ENCODE data around the gene WNT2B. TPM values are rescaled to one million over a fixed set of nuclear protein-coding genes. Genes with fewer than 3 reads are reported as not detected.

Gene WNT2B
- total RNA-seq, 2 donors from 2014 or later = 3.2 to 19.7 TPM

DNA sequence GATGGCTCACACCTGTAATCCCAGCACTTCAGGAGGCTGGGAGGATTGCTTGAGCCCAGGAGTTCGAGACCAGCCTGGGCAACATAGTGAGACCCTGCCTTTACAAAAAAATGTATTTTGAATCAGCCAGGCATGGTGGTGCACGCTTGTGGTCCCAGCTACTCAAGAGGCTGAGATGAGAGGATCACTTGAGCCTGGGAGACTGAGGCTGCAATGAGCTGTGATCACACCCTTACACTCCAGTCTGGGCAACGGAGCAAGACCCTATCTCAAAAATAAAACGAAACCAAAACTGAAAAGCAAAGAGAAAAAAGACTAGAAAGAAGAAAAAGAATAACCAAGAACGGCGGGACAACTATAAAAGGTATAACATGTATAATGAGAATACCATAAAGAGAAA is 15.4 kb upstream of the WNT2B start:
- Histone ChIP-seq H3K27ac (no peak overlapping the region), H3K4me3 (no peak overlapping the region), H3K4me1 (replicated peaks) (no peaks in the 10 kb centered on the region), H3K36me3 (no peaks in the 10 kb centered on the region), H3K27me3 (replicated peaks; ENCODE audit: insufficient read depth) (no peaks in the 10 kb centered on the region), H3K9me3 (no peaks in the 10 kb centered on the region)
- DNase-seq (ENCODE audit: low spot score) = no peak
- no peak for TF ChIP-seq POLR2A (IDR thresholded peaks at IDR 0.05)
- no peak for TF ChIP-seq POLR2AphosphoS5 (IDR thresholded peaks at IDR 0.05)
- TF ChIP-seq, protein P1, sequence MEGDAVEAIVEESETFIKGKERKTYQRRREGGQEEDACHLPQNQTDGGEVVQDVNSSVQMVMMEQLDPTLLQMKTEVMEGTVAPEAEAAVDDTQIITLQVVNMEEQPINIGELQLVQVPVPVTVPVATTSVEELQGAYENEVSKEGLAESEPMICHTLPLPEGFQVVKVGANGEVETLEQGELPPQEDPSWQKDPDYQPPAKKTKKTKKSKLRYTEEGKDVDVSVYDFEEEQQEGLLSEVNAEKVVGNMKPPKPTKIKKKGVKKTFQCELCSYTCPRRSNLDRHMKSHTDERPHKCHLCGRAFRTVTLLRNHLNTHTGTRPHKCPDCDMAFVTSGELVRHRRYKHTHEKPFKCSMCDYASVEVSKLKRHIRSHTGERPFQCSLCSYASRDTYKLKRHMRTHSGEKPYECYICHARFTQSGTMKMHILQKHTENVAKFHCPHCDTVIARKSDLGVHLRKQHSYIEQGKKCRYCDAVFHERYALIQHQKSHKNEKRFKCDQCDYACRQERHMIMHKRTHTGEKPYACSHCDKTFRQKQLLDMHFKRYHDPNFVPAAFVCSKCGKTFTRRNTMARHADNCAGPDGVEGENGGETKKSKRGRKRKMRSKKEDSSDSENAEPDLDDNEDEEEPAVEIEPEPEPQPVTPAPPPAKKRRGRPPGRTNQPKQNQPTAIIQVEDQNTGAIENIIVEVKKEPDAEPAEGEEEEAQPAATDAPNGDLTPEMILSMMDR (IDR thresholded peaks at IDR 0.05) = no peak
- intact Hi-C loops (cut with DNase I) = no loop called here
- 86% methylated on average over 6 of the region's 6 CpGs for WGBS

DNA sequence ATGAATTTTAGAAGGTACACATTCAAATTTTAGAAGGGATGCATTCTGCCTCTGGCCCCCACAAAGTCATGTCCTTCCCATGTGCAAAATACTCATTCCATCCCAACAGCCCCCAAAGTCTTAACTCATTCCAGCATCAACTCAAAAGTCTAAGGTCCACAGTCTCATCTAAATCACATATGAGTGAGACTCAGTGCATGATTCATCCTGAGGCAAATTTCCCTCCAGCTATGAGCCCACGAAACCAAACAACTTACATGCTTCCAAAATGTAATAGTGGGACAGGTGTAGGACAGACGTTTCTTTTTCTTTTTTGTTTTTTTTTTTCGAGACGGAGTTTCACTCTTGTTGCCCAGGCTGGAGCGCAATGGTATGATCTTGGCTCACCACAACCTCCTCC is 12.5 kb upstream of the WNT2B start:
- no peak overlapping the region for H3K4me3 ChIP-seq
- DNase-seq (ENCODE audit: low spot score) = no peak
- intact Hi-C loops (cut with DNase I) = no loop called here
- no peaks in the 10 kb centered on the region for H3K36me3 ChIP-seq
- H3K27ac ChIP-seq = no peak overlapping the region
- H3K27me3 ChIP-seq (replicated peaks; ENCODE audit: insufficient read depth) = no peaks in the 10 kb centered on the region
- TF ChIP-seq, protein P1 (IDR thresholded peaks at IDR 0.05) = no peak
- no peak for TF ChIP-seq POLR2A (IDR thresholded peaks at IDR 0.05)
- no peak for TF ChIP-seq POLR2AphosphoS5 (IDR thresholded peaks at IDR 0.05)
- 76% methylated on average over 5 of the region's 5 CpGs for WGBS
- H3K4me1 ChIP-seq (replicated peaks) = no peaks in the 10 kb centered on the region
- H3K9me3 ChIP-seq = no peaks in the 10 kb centered on the region

DNA sequence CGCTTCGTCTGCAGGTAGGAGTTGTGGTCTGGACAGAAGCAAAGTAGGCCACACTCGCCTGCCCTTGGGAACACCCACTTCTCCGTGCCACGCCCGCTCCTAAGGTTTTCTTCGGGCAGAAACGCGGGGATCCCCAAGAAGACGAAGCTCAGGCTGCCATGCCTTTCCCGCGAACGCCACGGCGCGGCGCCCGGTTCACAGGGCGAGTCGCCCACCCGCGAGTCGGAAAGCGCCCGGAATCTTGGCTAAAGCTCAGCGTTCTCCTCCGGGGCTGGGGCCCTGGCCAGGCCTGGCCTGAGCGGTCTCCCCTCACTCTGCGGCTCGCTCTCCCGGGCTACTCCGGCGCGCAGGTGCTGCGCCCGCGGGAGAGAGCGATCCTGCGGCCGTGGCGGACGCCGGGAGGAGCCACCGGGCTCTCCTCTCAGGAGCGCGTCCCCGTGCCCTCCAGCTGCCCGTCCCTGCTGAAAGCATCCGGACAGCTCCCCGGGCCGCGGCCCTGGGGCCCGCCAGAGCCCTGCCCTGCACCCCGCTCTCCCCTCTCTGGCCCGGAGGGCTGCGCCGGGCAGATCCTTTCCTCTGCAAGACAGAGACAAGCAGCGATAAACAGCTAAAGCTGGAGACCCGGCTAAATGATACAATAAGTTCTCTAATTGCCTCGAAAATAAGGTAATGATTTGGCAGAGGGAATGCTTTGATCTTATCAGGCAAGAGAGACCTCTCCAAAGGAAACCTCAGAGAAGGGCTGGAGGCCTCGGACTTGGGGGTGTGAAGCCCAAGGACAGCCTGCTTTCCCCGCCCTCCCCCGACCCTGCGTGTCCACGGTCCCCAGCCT is 6.7 kb upstream of the WNT2B start:
- no peaks in the 10 kb centered on the region for H3K27me3 ChIP-seq (replicated peaks; ENCODE audit: insufficient read depth)
- no peaks in the 10 kb centered on the region for H3K36me3 ChIP-seq
- H3K4me1 ChIP-seq (replicated peaks) = no peaks in the 10 kb centered on the region
- 4% methylated on average over 48 of the region's 65 CpGs for WGBS
- peak overlapping the region; percentile 58 to 74 for H3K27ac ChIP-seq
- DNase-seq (ENCODE audit: low spot score) = peak; percentile 70
- H3K9me3 ChIP-seq = no peaks in the 10 kb centered on the region
- TF ChIP-seq POLR2AphosphoS5 (IDR thresholded peaks at IDR 0.05) (peak; percentile 54), POLR2A (IDR thresholded peaks at IDR 0.05) (no peak)
- TF ChIP-seq, protein P1 (IDR thresholded peaks at IDR 0.05) = peak; percentile 38 to 86 (median 70)
- peak overlapping the region; percentile 43 to 44 for H3K4me3 ChIP-seq
- intact Hi-C loops (cut with DNase I) = loop anchor here (2.0 to 10.0 kb wide), 3 partner anchors 115 to 205 kb away; partner anchors contain the start of genes CAPZA1, MOV10, RHOC and ST7L

DNA sequence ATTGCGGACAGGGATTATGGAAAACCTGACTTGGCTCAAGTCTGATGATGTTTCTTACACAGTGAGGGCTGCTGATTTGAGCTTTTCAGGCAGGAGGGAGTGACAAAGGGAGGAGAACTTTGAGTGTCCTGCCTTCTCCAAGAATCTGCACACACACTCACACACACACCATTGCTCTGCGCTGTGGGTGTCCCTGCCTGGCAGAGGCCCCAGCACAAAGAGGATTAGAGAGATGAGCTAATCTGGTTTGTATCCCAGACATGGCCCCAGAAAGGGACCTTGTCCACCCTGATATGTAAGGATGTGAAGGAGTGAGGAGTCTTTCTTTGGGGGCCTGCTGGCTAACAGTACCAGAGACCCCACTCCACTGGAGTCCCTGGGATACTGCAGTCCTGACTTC is 5.9 kb upstream of the WNT2B start:
- Histone ChIP-seq H3K4me1 (replicated peaks) (no peaks in the 10 kb centered on the region), H3K27me3 (replicated peaks; ENCODE audit: insufficient read depth) (no peaks in the 10 kb centered on the region), H3K9me3 (no peaks in the 10 kb centered on the region), H3K27ac (no peak overlapping the region), H3K4me3 (no peak overlapping the region), H3K36me3 (no peaks in the 10 kb centered on the region)
- TF ChIP-seq POLR2AphosphoS5 (IDR thresholded peaks at IDR 0.05) (no peak), POLR2A (IDR thresholded peaks at IDR 0.05) (no peak)
- TF ChIP-seq, protein P1 (IDR thresholded peaks at IDR 0.05) = no peak
- intact Hi-C loops (cut with DNase I) = loop anchor here (2.0 to 10.0 kb wide), 3 partner anchors 114 to 204 kb away; partner anchors contain the start of genes CAPZA1, MOV10, RHOC and ST7L
- WGBS = 74% methylated on average over 2 of the region's 2 CpGs
- DNase-seq (ENCODE audit: low spot score) = no peak
